GM13976 (cell line): Measurements from ENCODE around the gene MSMB.
"Not testable (repeated sequence)": the region's sequence is repeated elsewhere in the genome, so short reads cannot be mapped to it uniquely, and the experiment has no call there.

ENCODE experiments used
- DNase-seq: peaks from one replicate; pipeline ENCODE4 v3.0.0; 2012; ENCODE audit warnings: low spot score
- CTCF ChIP-seq: IDR thresholded peaks from 2 replicates; pipeline ENCODE4 v1.5.1; 2012; ENCODE audit warnings: borderline replicate concordance, mild to moderate bottlenecking; ENCODE audit not compliant: insufficient read depth; ENCODE audit errors: extremely low read depth, missing control alignments, control extremely low read depth
- in situ Hi-C: fragments of 300-500 bp; cut with MboI; formaldehyde crosslinking; loops from one replicate; pipeline ENCODE4 v1.12.0; 2022; ENCODE audit warnings: low sequenced_read_pairs, mixed read lengths, inconsistent platforms; ENCODE audit not compliant: unreplicated experiment

MSMB gene

GRCh38 chr10:46091080-46091827 is 45.2 kb upstream of the MSMB start:
- DNase-seq, result no peak
- in situ Hi-C loops, result no loop called here
- no peak for TF ChIP-seq CTCF

GRCh38 chr10:46090258-46090812 is 44.3 kb upstream of the MSMB start:
- in situ Hi-C loops, result no loop called here
- no peak for DNase-seq
- TF ChIP-seq CTCF, result no peak

- DNase-seq, in situ Hi-C loops: not testable (repeated sequence)
Measured at GRCh38 chr10:46087381-46087780, 41.3 kb upstream of the MSMB start.

- no peak for DNase-seq
Measured at GRCh38 chr10:46084321-46085165, 38.5 kb upstream of the MSMB start.

GRCh38 chr10:46080886-46081285 is 34.8 kb upstream of the MSMB start:
- no peak for DNase-seq
- in situ Hi-C loops, result no loop called here
- TF ChIP-seq CTCF, result no peak

More at GRCh38 chr10:46084321-46085165, 38.5 kb upstream of the MSMB start:
- no peak for TF ChIP-seq CTCF
- in situ Hi-C loops, result no loop called here

- in situ Hi-C loops, result no loop called here
- no peak for DNase-seq
- TF ChIP-seq CTCF, result no peak
Measured at GRCh38 chr10:46079831-46080585, 33.9 kb upstream of the MSMB start.
